Measurements from ENCODE around the gene MAIP1. TPM values are rescaled to one million over a fixed set of nuclear protein-coding genes. Genes with fewer than 3 reads are reported as not detected.

MAIP1 gene
- total RNA-seq, 2 experiments from 2014 or later, result 19.2 to 20.0 TPM

- POLR2A ChIA-PET, result no interaction called here
- ATAC-seq (ENCODE audit: low read depth) (no peak), DNase-seq (no peak)
- Mint-ChIP-seq H3K27me3 (peaks cover 13% of the 10 kb centered on the region), H3K9me3 (peaks cover 3% of the 10 kb centered on the region), H3K4me3 (no peak overlapping the region), H3K27ac (no peak overlapping the region), H3K36me3 (no peaks in the 10 kb centered on the region), H3K4me1 (no peaks in the 10 kb centered on the region)
Observed at GRCh38 chr2:200012401-200012800, 57.0 kb downstream of the MAIP1 start.

Other genes starting within 250 kb of the MAIP1 start
- gene FTCDNL1, start 104.4 kb upstream of the MAIP1 start, total RNA-seq, result 1 to 10 TPM; 1.7 to 2.0 TPM
- gene C2orf69, start 44.3 kb upstream of the MAIP1 start, total RNA-seq, result 10 to 100 TPM; 15.7 to 15.8 TPM
- gene TYW5, start 91 bp upstream of the MAIP1 start, total RNA-seq, result 10 to 100 TPM in 1 of 2 experiments, 1 to 10 TPM in 1; 9.3 to 10.0 TPM